H1 (cell line): ENCODE measurements around the gene ZBTB45. TPM values are rescaled to one million over a fixed set of nuclear protein-coding genes. Genes with fewer than 3 reads are reported as not detected.

ENCODE experiments used
- ASH2L ChIP-seq: fragments of 200-600, 300-600 bp; sonication (generic); IDR thresholded peaks from one replicate; pipeline ENCODE4 v1.7.1; 2017; ENCODE audit warnings: low read length
- ATF3 ChIP-seq: IDR thresholded peaks from 2 replicates; pipeline ENCODE4 v1.6.1; 2011; ENCODE audit warnings: low read depth, mild to moderate bottlenecking, low read length; ENCODE audit not compliant: insufficient read depth
- CREB1 ChIP-seq: IDR thresholded peaks from 2 replicates; pipeline ENCODE4 v1.6.1; 2012; ENCODE audit warnings: inconsistent platforms
- KDM4A ChIP-seq: IDR thresholded peaks from one replicate; pipeline ENCODE4 v1.7.1; 2012; ENCODE audit warnings: low read depth, mild to moderate bottlenecking, moderate library complexity, low read length, inconsistent platforms; ENCODE audit not compliant: severe bottlenecking
- RXRA ChIP-seq: IDR thresholded peaks from 2 replicates; pipeline ENCODE4 v1.6.1; 2011; ENCODE audit warnings: low read depth, mild to moderate bottlenecking, low read length, moderate library complexity; ENCODE audit not compliant: insufficient read depth
- SIX5 ChIP-seq: IDR thresholded peaks from 2 replicates; pipeline ENCODE4 v1.6.1; 2011; ENCODE audit warnings: mild to moderate bottlenecking, low read depth, low read length
- TAF1 ChIP-seq: IDR thresholded peaks from 2 replicates; pipeline ENCODE4 v1.6.1; 2011; ENCODE audit warnings: mild to moderate bottlenecking, low read depth, low read length
- TBP ChIP-seq: IDR thresholded peaks from 2 replicates; pipeline ENCODE4 v1.6.1; 2011; ENCODE audit warnings: low read depth, low read length, improper control_type of control experiment
- USF2 ChIP-seq: IDR thresholded peaks from 2 replicates; pipeline ENCODE4 v1.6.1; 2011; ENCODE audit warnings: low read length, improper control_type of control experiment
- polyA plus RNA-seq, 7 experiments: library from polyadenylated mRNA; depleted of rRNA in 3 of 7; stranded (reverse) in 5 of 7; unstranded in 2 of 7; fragments of >200 nt in 5 of 7; fragments of 200-250 nt in 2 of 7; gene quantifications; 1 replicate in 5 of 7; 2 replicates in 1 of 7; 4 replicates in 1 of 7; pipeline versions ENCODE4 v1.2.1 to v1.2.3, GENCODE V29; 2011 to 2013; ENCODE audit warnings: missing spikeins in 2 of 7, mixed read lengths in 2 of 7
- total RNA-seq: library from RNA; stranded (reverse); fragmentation: NEBNext Ultra II Directional; extraction: Animal tissue kit (Norgen Biotek cat#: 25700); gene quantifications from 2 replicates; pipeline ENCODE4 v1.2.1, GENCODE V29; 2021

The ZBTB45 gene
- total and polyA plus RNA-seq, 2 of the 8 experiments (the other 6 are each of a cell fraction or from before 2014, with no cell fraction given), result 16.9 to 17.2 TPM

GRCh38 chr19:58475714-58476497 lies 43.7 kb downstream of the ZBTB45 start, which contains the start of gene ZNF446 (continued):
- TF ChIP-seq TAF1, result peak; percentile 17; the same call in 1 of the 2 replicates
- TF ChIP-seq RXRA, result no peak
- TF ChIP-seq KDM4A, result peak; percentile 69
- peak; percentile 7; the same call in 1 of the 2 replicates for TF ChIP-seq USF2
- TF ChIP-seq ASH2L, result no peak
- no peak; the same call in 1 of the 2 replicates for TF ChIP-seq TBP
- peak; percentile 65 for TF ChIP-seq SIX5
- TF ChIP-seq CREB1, result peak; percentile 78
- TF ChIP-seq ATF3, result no peak
